ENCODE data around the gene MACROD2.

- no peak for TF ChIP-seq TAF1 (IDR thresholded peaks at IDR 0.05; ENCODE audit: low read depth)
- TF ChIP-seq, protein P1, sequence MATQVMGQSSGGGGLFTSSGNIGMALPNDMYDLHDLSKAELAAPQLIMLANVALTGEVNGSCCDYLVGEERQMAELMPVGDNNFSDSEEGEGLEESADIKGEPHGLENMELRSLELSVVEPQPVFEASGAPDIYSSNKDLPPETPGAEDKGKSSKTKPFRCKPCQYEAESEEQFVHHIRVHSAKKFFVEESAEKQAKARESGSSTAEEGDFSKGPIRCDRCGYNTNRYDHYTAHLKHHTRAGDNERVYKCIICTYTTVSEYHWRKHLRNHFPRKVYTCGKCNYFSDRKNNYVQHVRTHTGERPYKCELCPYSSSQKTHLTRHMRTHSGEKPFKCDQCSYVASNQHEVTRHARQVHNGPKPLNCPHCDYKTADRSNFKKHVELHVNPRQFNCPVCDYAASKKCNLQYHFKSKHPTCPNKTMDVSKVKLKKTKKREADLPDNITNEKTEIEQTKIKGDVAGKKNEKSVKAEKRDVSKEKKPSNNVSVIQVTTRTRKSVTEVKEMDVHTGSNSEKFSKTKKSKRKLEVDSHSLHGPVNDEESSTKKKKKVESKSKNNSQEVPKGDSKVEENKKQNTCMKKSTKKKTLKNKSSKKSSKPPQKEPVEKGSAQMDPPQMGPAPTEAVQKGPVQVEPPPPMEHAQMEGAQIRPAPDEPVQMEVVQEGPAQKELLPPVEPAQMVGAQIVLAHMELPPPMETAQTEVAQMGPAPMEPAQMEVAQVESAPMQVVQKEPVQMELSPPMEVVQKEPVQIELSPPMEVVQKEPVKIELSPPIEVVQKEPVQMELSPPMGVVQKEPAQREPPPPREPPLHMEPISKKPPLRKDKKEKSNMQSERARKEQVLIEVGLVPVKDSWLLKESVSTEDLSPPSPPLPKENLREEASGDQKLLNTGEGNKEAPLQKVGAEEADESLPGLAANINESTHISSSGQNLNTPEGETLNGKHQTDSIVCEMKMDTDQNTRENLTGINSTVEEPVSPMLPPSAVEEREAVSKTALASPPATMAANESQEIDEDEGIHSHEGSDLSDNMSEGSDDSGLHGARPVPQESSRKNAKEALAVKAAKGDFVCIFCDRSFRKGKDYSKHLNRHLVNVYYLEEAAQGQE (IDR thresholded peaks at IDR 0.05; ENCODE audit: borderline replicate concordance): no peak
- no peak for TF ChIP-seq MXI1 (conservative IDR thresholded peaks at IDR 0.05; ENCODE audit: poor library complexity, severe bottlenecking)
- TF ChIP-seq, protein P2, sequence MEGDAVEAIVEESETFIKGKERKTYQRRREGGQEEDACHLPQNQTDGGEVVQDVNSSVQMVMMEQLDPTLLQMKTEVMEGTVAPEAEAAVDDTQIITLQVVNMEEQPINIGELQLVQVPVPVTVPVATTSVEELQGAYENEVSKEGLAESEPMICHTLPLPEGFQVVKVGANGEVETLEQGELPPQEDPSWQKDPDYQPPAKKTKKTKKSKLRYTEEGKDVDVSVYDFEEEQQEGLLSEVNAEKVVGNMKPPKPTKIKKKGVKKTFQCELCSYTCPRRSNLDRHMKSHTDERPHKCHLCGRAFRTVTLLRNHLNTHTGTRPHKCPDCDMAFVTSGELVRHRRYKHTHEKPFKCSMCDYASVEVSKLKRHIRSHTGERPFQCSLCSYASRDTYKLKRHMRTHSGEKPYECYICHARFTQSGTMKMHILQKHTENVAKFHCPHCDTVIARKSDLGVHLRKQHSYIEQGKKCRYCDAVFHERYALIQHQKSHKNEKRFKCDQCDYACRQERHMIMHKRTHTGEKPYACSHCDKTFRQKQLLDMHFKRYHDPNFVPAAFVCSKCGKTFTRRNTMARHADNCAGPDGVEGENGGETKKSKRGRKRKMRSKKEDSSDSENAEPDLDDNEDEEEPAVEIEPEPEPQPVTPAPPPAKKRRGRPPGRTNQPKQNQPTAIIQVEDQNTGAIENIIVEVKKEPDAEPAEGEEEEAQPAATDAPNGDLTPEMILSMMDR (IDR thresholded peaks at IDR 0.05; ENCODE audit: poor library complexity, severe bottlenecking): no peak
- no peak for TF ChIP-seq POLR2AphosphoS5 (IDR thresholded peaks at IDR 0.05)
- TF ChIP-seq EP300 (conservative IDR thresholded peaks at IDR 0.05; ENCODE audit: poor library complexity, severe bottlenecking): no peak
Measured at GRCh38 chr20:14986026-14986655, 990.8 kb downstream of the MACROD2 start.
